Spleen (tissue), 7 donors: ENCODE data around the gene OR10G3.

Experiments
- POLR2A ChIP-seq, 3 donors: fragments of 450-650 bp; IDR thresholded peaks; one replicate each; pipeline ENCODE4 v1.5.1; 2017; ENCODE audit warnings: antibody characterized with exemption in 3 of 3, mild to moderate bottlenecking in 1 of 3
- POLR2AphosphoS5 ChIP-seq, 3 donors: sonication (generic); formaldehyde crosslinking; IDR thresholded peaks; one replicate each; pipeline ENCODE4 v1.5.1; 2017; ENCODE audit warnings: antibody characterized with exemption in 3 of 3
- TF ChIP-seq, protein P1 (sequence below), 11 experiments: fragments of 200-600 bp in 7 of 11; fragments of 450-650 bp in 4 of 11; sonication (generic) in 4 of 11; IDR thresholded peaks in 8 of 11; conservative IDR thresholded peaks in 3 of 11; 1 replicate in 7 of 11; 2 replicates in 4 of 11; pipeline versions ENCODE4 v1.4.0 to v1.8.0; 2016 to 2021; ENCODE audit warnings: antibody characterized with exemption in 11 of 11, inconsistent platforms in 4 of 11, mild to moderate bottlenecking in 1 of 11
- donor health status: DM: no; HTN: no; CAD: no; lungs with moderate emphysema.
- donor health status: DM: no; HTN: no; CAD: no.
- donor health status: DM: no; HTN: no; CAD: no.

DNA sequence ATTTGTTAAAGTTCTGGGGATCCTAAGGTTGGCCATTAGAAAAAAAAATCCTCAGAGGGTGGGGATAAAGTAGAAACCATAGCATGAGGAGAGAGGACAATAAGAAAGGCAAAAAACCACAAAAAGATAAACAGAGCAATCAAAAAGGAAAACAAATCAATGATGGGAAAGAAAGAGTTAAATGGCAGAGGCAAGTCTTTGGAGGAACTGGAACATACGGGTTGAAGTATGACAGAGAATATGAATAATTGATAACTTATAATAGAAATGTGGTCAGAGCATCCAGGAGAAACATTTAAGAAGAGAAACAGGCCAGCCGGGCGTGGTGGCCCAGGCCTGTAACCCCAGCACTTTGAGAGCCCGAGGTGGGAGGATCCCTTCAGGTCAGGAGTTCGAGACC, 35.9 kb downstream of the OR10G3 start:
- TF ChIP-seq, protein P1, sequence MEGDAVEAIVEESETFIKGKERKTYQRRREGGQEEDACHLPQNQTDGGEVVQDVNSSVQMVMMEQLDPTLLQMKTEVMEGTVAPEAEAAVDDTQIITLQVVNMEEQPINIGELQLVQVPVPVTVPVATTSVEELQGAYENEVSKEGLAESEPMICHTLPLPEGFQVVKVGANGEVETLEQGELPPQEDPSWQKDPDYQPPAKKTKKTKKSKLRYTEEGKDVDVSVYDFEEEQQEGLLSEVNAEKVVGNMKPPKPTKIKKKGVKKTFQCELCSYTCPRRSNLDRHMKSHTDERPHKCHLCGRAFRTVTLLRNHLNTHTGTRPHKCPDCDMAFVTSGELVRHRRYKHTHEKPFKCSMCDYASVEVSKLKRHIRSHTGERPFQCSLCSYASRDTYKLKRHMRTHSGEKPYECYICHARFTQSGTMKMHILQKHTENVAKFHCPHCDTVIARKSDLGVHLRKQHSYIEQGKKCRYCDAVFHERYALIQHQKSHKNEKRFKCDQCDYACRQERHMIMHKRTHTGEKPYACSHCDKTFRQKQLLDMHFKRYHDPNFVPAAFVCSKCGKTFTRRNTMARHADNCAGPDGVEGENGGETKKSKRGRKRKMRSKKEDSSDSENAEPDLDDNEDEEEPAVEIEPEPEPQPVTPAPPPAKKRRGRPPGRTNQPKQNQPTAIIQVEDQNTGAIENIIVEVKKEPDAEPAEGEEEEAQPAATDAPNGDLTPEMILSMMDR (IDR thresholded peaks at IDR 0.05 in 8 of 11, conservative IDR thresholded peaks at IDR 0.05 in 3 of 11): no peak
- no peak for TF ChIP-seq POLR2AphosphoS5 (IDR thresholded peaks at IDR 0.05)
- TF ChIP-seq POLR2A (IDR thresholded peaks at IDR 0.05): no peak
